Mucosa of stomach (tissue), 1 donor: ENCODE measurements around the gene YPEL4.
"Not testable (repeated sequence)": the region's sequence is repeated elsewhere in the genome, so short reads cannot be mapped to it uniquely, and the experiment has no call there.

Experiments used
- H3K27me3 ChIP-seq: one replicate; pipeline ENCODE4 v1.7.0; 2013; ENCODE audit warnings: mild to moderate bottlenecking, low read length; ENCODE audit not compliant: control insufficient read depth, insufficient read depth
- H3K36me3 ChIP-seq: one replicate; pipeline ENCODE4 v1.7.0; 2013; ENCODE audit warnings: low read length; ENCODE audit not compliant: control insufficient read depth, insufficient read depth
- H3K4me1 ChIP-seq: one replicate; pipeline ENCODE4 v1.7.0; 2013; ENCODE audit warnings: mild to moderate bottlenecking, low read length; ENCODE audit not compliant: control insufficient read depth, insufficient read depth
- H3K4me3 ChIP-seq: one replicate; pipeline ENCODE4 v1.7.0; 2013; ENCODE audit warnings: low read length
- H3K9ac ChIP-seq: one replicate; pipeline ENCODE4 v1.7.0; 2013; ENCODE audit warnings: mild to moderate bottlenecking, low read length, moderate library complexity
- H3K9me3 ChIP-seq: one replicate; pipeline ENCODE4 v1.7.0; 2013; ENCODE audit warnings: mild to moderate bottlenecking, low read length, moderate library complexity; ENCODE audit not compliant: control insufficient read depth
- donor health status: Pancreatic carcinoma.

The YPEL4 gene, protein sequence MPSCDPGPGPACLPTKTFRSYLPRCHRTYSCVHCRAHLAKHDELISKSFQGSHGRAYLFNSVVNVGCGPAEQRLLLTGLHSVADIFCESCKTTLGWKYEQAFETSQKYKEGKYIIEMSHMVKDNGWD

DNA sequence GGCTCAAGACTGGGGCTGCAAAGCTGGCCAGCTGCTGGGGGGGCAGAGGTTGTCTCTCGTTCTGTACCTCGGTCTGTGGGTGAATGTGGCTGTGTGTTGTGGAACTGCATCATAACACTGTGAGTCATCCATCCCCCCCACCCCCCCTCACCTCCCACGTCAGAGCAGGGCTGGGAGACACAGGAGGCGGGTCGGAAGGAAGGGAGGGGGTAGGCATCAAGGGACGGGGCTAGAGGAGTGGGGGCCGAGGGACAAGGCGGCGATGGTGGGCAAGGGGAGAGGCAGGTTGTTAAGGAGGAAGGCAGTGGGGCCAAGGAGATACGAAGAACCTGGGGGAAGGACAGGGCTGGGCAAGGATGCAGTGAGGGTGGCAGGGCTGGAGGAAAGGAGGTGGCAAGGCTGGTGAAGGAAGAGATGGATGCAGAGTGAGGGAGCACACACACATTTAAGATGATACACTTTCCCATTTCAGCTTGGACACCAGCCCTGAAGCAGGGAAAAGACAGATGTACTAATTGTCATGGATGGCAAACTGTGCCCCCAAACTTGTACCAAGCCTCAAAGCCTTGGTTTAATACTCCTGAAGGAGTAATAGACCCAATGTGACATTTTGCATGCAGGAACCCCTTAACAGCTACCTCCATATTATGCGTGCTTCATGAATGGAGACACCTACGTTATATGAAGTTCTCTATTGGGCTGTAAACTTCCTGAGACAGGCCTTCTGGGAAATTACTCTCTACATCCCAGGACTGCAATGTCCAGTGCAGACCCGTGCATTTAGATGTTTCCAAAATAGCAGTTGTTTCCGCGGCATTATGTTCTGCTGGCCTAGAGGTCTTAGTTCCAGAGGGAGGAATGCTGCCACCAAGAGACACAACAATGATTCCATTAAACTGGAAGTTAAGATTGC lies at the start of gene YPEL4:
Gene YPEL4, minus strand, starts transcription at position 87 of the 913 bp plus-strand sequence. CDS start 2,805 bp downstream, outside the sequence.
- no peak within 1 kb of the TSS for H3K9ac ChIP-seq
- no peak within 1 kb of the TSS for H3K4me3 ChIP-seq
- peaks cover 54% of the 10 kb centered on the region for H3K27me3 ChIP-seq
- H3K36me3 ChIP-seq: no peaks in the 10 kb centered on the region
- H3K4me1 ChIP-seq: peaks cover 32% of the 10 kb centered on the region
- no peaks in the 10 kb centered on the region for H3K9me3 ChIP-seq

DNA sequence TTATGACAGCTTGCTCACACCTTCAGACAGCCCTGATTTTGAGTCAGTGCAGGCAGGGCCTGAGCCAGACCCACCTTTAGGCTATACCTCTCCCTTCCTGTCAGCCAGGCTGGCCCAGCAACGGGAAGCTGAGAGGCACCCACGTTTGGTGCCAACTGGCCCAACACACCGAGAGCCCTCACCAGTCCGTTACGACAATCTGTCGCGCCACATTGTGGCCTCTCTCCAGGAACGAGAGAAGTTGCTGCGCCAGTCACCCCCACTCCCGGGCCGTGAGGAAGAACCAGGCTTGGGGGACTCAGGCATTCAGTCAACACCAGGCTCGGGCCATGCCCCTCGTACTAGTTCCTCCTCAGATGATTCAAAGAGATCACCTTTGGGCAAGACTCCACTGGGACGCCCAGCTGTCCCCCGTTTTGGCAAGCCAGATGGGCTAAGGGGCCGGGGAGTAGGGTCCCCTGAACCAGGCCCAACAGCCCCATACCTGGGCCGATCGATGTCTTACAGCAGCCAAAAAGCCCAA lies 49.2 kb upstream of the YPEL4 start:
- no peaks in the 10 kb centered on the region for H3K27me3 ChIP-seq
- no peak overlapping the region for H3K9ac ChIP-seq
- no peak overlapping the region for H3K4me3 ChIP-seq
- H3K9me3 ChIP-seq: no peaks in the 10 kb centered on the region
- no peaks in the 10 kb centered on the region for H3K4me1 ChIP-seq
- H3K36me3 ChIP-seq: peaks cover 14% of the 10 kb centered on the region

DNA sequence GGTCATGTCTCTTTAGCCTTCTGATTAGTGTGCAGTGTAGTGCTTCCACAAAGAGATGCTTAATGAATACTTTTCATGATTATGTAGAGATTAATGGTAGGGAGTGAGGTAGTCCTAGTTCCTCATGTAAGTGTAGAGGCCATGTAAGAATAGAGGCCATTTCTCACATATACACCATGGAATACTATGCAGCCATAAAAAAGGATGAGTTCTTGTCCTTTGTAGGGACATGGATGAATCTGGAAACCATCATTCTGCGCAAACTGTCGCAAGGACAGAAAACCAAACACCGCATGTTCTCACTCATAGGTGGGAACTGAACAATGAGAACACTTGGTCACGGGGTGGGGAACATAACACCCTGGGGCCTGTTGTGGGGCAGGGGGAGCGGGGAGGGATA lies 40.8 kb upstream of the YPEL4 start:
- H3K4me1 ChIP-seq, H3K36me3 ChIP-seq, H3K9me3 ChIP-seq, H3K4me3 ChIP-seq, H3K9ac ChIP-seq, H3K27me3 ChIP-seq: not testable (repeated sequence)

DNA sequence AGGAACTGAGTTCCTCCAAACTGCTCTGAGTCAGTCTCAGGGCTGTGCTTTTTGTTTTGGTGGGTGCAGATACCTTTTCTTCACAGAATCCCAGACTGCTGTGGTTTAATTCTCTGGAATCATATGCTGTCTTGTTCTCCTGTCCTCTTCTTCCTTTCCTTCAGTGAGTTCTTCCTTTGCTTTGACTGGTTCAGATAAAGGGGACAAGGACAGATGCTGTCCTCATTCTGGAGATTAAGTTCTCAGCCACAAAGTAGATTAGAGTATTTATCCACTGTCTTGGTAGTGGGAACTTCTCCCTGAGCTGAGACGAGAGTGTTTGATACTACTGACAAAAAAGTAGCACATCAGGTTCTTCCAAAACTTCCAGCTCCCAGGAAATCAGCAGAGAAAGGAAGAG lies 31.5 kb upstream of the YPEL4 start:
- Histone ChIP-seq H3K4me1 (peaks cover 18% of the 10 kb centered on the region), H3K36me3 (peaks cover 5% of the 10 kb centered on the region), H3K9ac (no peak overlapping the region), H3K4me3 (no peak overlapping the region), H3K27me3 (no peaks in the 10 kb centered on the region), H3K9me3 (no peaks in the 10 kb centered on the region)

DNA sequence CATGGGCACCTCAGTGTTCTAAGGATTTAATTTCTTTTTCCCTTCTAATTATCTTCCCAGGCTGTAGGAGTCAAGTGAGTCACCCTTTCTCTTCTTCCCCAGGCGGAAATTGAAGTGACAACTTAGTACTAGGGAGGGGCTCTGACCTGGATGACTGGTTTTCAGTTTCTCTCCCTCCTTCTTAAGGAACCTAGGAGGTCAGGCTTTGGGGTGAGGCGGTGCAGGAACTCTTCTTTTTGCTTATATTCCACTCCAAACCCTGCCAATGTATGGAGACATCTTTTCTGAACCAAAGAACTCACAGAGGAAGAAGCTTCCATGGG lies 30.8 kb upstream of the YPEL4 start:
- Histone ChIP-seq H3K27me3 (no peaks in the 10 kb centered on the region), H3K4me3 (no peak overlapping the region), H3K36me3 (peaks cover 5% of the 10 kb centered on the region), H3K9me3 (no peaks in the 10 kb centered on the region), H3K4me1 (peaks cover 23% of the 10 kb centered on the region), H3K9ac (no peak overlapping the region)

DNA sequence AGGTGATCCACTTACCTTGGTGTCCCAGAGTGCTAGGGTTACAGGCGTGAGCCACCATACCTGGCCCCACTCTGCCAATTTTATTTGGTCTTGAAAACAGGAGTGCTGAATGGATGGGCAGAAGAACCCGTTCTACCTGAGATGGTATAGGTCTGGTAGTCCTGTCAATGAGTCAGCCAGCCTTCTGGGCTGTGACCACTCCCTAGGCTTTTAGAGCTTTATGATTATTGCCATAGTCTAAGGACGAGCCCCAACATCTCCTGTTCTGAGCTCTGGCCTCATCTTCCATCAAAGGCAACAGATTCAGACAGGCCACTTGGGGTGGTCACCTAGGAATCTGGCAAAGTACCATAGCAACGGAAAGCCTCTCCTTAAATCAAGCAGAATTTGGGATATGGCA lies 29.7 kb upstream of the YPEL4 start:
- Histone ChIP-seq H3K9me3 (no peaks in the 10 kb centered on the region), H3K36me3 (no peaks in the 10 kb centered on the region), H3K4me1 (peaks cover 32% of the 10 kb centered on the region), H3K4me3 (no peak overlapping the region), H3K9ac (no peak overlapping the region), H3K27me3 (no peaks in the 10 kb centered on the region)

DNA sequence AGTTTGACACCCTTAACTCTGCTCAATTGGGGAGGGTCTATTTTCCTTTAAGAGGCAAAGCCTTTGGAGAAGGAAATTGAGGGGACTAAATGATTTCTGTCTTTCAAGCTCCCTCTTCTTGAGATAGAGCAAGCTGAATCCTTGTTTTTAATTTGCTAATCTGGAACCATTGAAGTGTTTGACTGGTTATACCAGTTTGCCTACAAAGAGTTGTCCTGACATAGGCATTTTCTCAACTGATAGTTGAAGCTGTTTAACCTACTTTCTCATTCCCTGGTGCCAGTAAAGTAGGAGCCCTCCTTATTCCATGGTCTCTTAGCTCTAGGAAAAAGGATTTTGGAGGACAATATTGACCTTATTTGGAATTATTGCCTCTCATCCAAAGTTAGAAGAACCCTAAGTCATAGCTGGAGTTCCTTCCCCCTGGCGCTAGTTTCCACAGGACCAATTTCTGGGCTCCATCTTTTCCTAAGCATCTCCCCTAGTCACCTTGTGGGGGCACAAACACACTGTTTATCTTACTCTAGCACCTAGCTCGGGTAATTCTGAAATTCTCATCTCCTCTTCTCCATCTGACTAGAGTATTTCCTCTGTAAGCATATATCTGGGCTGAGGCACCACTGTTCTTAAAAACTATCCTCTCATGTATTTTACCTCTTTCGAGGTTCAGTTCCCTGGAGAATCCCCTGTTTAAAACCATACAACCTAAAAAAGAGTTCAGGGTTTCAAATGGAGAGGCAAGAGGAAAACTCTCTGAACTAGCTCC lies 25.6 kb upstream of the YPEL4 start:
- H3K4me1 ChIP-seq: peaks cover 26% of the 10 kb centered on the region
- no peak overlapping the region for H3K9ac ChIP-seq
- H3K36me3 ChIP-seq: peaks cover 9% of the 10 kb centered on the region
- no peak overlapping the region for H3K4me3 ChIP-seq
- H3K27me3 ChIP-seq: no peaks in the 10 kb centered on the region
- no peaks in the 10 kb centered on the region for H3K9me3 ChIP-seq

DNA sequence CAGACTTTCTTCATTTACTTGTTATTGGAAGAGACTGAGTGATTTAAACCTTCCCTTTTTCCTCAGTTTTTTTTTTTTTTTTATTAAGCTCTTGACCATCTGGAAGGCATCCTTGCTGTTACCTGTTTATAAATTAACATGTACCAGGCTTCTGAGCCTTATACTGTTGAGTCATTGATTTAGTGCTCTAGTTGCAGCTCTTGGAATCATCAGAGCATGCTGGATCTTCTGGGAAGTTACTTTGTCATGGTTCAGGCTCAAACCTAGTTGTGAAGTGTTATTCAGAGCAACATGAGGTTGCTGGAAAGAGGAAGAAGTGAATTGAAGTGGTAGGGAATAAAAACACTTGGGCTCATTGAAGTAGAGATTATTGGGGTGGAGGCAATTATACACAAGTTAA lies 24.5 kb upstream of the YPEL4 start:
- H3K9me3 ChIP-seq: no peaks in the 10 kb centered on the region
- no peaks in the 10 kb centered on the region for H3K27me3 ChIP-seq
- H3K4me1 ChIP-seq: peaks cover 15% of the 10 kb centered on the region
- peaks cover 9% of the 10 kb centered on the region for H3K36me3 ChIP-seq
- H3K9ac ChIP-seq: no peak overlapping the region
- H3K4me3 ChIP-seq: no peak overlapping the region

DNA sequence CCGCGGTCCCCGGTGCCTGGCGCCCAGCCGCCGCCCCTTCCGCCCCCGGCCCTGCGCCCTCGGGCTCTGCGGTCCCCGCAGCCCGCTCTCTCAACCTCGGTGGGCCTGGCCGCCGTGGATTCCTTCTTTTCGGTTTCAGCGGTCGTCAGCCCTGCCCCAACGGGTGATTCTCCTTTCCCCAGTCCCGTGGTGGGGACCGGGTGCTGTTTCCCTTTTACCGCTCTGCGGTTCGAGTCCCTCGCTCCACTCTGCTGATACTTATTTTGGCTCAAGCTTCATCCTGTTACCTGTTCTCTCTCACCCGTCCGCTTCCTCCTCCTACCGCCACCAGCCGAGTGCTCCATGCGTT lies 18.7 kb upstream of the YPEL4 start:
- Histone ChIP-seq H3K4me3 (peak overlapping the region; percentile 85), H3K27me3 (no peaks in the 10 kb centered on the region), H3K4me1 (peaks cover 8% of the 10 kb centered on the region), H3K36me3 (peaks cover 9% of the 10 kb centered on the region), H3K9me3 (no peaks in the 10 kb centered on the region), H3K9ac (peak overlapping the region; percentile 97)

DNA sequence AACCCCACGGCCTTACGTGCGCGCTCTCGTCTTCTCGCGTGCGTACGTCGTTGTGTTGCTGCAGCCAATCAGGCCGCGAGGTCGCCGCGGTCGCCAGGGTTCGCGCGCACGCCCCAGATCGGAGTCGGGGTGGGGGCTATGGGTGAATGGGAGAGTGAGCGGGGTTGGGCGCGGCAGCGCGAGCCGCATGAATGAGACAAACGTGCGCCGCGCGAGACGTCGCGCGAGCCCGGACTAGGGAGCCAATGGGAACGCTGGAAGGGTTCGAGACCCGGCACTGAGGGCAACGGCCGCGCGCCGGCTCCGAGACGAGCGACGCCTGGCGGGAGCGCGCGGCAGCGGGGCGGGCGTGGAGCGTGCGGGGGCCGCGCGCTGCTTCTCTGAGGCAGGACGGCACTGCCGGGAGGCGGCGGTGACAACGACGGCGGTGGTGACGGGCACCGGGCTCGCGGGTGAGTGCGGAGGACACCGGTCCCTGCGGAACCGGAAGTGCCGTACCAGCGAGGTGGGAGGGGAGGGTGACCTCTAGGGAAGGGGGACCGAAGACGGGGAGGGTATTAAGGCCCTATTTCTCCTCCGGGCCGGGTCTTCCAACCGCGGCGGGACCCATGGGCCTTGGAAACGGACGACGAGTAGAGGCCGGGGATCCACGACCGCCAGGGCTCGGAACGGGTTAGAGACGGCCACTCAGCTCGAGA lies 18.2 kb upstream of the YPEL4 start, which contains the start of gene ZDHHC5:
Gene ZDHHC5, plus strand, starts transcription at position 379 of the 698 bp plus-strand sequence. CDS start 4,977 bp downstream, outside the sequence.
- peak within 1 kb of the TSS; percentile 85 for H3K4me3 ChIP-seq
- H3K9me3 ChIP-seq: no peaks in the 10 kb centered on the region
- H3K4me1 ChIP-seq: peaks cover 8% of the 10 kb centered on the region
- peak within 1 kb of the TSS; percentile 97 for H3K9ac ChIP-seq
- H3K36me3 ChIP-seq: peaks cover 7% of the 10 kb centered on the region
- H3K27me3 ChIP-seq: no peaks in the 10 kb centered on the region

DNA sequence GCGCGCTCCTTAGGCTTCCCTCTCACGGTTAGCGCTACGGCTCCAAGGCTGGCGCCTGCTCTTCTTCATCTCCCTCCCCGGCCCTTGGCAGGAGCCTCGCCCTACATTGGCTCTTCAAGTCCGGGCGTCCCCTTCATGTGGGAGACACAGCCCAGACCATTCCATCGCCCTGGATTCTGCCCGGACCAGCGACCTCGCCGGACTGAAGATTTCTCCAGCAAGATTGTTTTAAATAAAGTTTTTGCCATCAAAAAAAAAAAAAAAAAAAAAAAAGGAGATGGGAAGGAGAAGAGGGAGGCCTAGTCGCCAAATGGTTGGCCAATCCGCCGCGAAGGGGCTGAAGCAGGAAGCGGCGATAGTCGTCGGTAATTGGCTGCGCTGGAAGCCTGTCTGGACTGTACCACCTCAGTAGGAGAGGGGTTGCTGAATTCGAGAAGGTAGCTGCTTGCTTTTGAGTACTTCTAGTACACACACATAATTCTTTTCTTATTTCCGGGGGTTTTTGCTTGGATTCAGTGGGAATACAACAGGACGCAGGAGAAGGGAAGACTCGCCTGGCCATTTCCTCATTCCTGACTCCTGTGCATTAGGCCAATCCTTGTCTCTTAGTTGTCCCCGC lies 17.5 kb upstream of the YPEL4 start:
- H3K4me1 ChIP-seq: peaks cover 8% of the 10 kb centered on the region
- H3K4me3 ChIP-seq: peak overlapping the region; percentile 85
- no peaks in the 10 kb centered on the region for H3K27me3 ChIP-seq
- H3K9me3 ChIP-seq: no peaks in the 10 kb centered on the region
- peak overlapping the region; percentile 97 for H3K9ac ChIP-seq
- no peaks in the 10 kb centered on the region for H3K36me3 ChIP-seq
